NK-92 (cell line): Measurements from ENCODE around the gene WHAMM.
"Not testable (repeated sequence)": the region's sequence is repeated elsewhere in the genome, so short reads cannot be mapped to it uniquely, and the experiment has no call there.

Experiments used
- DNase-seq: peaks from one replicate; lab custom pipeline; 2025; ENCODE audit not compliant: unreplicated experiment; lab: John Stamatoyannopoulos, UW

Gene WHAMM

GRCh38 chr15:82809308-82810060 lies at the start of gene WHAMM:
Gene WHAMM, plus strand, starts transcription at chr15:82809628. Its CDS starts 99 bp downstream, at chr15:82809727.
- peak; percentile 78 for DNase-seq

- no peak for DNase-seq
These were observed 45.9 kb upstream of the WHAMM start for GRCh38 chr15:82763361-82764116.

- no peak for DNase-seq
These were observed 45.3 kb upstream of the WHAMM start for GRCh38 chr15:82764117-82764490.

DNA sequence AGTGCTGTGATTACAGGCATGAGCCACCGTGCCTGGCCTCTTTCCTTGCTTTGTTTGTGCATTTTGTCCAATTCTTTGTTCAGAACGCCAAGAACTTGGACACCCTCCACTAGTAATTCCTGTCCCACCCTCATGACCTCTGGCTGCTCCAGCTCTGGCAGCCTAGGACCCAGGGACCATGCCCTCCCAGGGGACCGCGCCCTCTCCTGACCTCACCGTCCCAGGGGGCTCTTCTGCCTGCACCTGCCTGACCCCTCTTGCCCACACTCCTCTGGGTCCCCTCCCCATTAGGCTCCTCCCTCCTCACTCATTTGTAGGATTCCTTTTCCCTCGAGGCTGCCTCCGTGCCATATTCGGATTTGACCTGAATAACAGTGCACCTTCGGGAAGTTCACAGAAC lies 44.7 kb upstream of the WHAMM start:
- no peak for DNase-seq

DNA sequence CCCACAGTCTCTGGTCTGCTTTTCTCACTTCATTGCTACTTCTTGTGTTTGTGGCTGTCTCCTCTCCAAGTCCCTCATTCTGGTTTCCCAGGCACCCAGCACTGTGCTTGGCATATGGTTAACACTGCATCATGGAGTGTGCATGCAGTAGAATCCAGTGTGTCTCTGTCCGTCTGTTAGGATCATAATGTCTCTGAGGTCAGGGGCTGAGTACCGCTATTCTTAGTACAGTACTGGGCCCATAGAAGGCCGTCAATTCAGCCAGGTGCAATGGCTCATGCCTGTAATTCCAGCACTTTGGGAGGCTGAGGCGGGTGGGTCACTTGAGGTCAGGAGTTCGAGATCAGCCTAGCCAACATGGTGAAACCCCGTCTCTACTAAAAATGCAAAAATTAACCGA lies 43.2 kb upstream of the WHAMM start:
- DNase-seq: not testable (repeated sequence)

- DNase-seq: no peak
These were observed 42.1 kb upstream of the WHAMM start for GRCh38 chr15:82767163-82767829.

- DNase-seq: no peak
These were observed 40.9 kb upstream of the WHAMM start for GRCh38 chr15:82768414-82769054.

DNA sequence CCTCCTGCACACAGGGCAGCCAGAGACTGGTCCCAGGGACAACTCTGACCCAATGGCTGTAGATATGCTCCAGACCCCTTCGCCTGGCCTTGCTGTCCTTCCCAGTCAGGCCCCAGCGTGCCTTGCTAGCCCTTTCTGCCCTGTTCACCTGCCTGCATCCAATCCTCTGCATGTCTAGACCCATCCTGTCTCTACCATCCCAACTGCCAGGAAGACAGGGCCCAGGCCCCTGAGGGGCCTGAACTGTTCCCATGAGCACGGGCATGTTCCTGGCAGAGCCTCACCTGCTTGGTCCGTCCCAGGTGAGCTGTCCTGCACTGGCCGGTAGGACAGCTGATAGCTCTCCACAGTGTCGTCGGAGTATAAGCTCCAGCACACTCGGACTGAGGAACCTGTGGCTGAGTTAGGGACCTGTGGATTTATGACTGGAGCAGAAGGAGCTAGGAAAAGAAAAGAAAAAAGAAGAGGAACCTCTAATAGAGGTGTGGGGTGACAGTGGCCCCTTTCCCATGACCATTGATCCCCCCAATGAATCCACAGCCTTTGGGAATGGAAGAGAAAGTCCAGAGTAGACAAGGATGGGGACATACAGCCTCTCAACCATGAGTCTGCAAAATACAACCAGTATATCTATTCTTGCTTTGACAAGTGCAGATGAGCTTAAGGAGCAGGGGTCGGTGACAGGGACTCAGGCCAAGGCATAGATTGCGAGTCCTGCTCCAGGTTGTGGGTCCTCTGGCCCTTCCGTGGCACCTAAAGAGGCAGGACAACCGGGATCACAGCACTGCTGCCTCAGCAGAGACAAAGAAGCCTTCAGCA lies 37.4 kb upstream of the WHAMM start:
- DNase-seq: no peak

- DNase-seq: no peak
These were observed 34.9 kb upstream of the WHAMM start for GRCh38 chr15:82774496-82774895.

GRCh38 chr15:82778755-82779154 lies 30.7 kb upstream of the WHAMM start:
- DNase-seq: no peak

- DNase-seq: no peak
These were observed 28.1 kb upstream of the WHAMM start for GRCh38 chr15:82781349-82781748.

DNA sequence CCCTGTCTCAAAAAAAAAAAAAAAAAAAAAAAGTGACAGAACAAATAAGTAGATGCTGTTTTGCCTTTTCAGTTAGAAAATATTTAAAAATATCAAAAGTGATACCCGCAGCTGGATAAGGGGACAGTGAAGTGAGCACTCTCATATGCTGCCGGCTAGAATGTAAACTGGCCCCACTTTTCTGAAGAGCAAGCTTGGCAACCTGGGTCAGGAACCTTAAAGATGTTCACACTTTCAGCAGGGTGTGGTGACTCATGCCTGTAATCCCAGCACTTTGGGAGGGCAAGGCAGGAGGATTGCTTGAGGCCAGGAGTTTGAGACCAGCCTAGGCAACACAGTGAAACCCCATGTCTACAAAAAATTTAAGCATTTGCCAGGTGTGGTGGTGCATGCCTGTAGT lies 20.9 kb upstream of the WHAMM start:
- DNase-seq: no peak

DNA sequence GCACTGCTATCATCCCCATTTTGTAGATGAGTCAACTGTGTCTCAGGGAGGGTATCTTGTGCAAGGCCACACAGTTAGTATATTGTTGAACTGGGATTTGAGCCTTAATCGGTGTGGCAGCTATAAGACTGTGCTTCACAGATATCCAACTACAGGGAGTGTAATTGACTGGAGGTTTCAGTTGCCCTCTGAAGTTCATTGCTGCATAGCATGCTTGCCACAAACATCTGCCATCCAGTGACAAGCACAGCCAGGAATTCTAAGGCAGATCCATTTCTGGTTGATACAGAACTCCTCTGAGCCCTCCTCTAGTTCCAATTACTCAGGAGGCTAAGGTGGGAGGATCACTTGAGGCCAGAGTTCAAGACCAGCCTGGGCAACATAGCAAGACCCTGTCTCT lies 19.9 kb upstream of the WHAMM start:
- no peak for DNase-seq

GRCh38 chr15:82790321-82790720 lies 19.1 kb upstream of the WHAMM start:
- DNase-seq: no peak

GRCh38 chr15:82792068-82792467 lies 17.4 kb upstream of the WHAMM start:
- DNase-seq: no peak

- no peak for DNase-seq
These were observed 15.7 kb upstream of the WHAMM start for GRCh38 chr15:82793737-82794136.

DNA sequence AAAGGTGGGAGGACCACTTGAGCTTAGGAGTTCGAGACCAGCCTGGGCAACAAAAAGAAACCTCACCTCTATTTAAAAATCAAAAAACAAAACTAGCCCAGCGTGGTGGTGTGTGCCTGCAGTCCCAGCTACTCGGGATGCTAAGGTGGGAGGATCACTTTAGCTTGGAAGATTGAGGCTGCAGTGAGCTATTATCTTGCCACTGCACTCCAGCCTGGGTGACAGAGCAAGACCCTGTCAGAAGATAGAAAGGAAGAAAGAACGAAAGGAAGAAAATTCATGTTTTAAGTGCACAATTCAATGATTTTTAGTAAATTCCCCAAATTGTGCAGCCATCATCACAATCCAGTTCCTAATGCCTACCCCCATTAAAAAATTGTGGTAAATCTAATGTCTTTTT lies 11.3 kb upstream of the WHAMM start:
- no peak for DNase-seq

DNA sequence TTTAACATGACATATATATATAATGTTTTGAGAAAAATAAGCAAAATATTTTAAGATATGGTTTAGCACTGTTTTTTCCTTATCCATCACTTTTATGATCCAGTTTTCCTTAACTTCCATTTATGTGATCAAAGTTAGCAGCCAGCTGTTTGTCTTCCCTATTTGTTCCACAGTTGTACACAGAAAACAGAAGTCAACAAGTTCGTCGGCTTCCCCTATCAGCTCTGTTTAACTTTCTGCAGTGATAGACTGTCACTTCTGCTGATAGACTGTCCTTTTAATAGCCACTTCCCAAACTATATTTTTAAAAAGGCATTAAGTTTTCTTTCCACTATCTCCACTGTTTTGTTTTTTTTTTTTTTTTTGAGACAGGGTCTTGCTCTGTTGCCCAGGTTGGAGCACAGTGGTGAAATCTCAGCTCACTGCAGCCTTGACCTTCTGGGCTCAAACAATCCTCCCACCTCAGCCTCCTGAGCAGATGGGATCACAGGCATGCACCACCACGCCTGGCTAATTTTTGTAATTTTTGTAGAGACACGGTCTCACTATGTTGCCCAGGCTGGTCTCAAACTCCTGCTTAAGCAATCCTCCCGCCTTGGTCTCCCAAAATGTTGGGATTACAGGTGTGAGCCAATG lies 10.8 kb upstream of the WHAMM start:
- DNase-seq: no peak

DNA sequence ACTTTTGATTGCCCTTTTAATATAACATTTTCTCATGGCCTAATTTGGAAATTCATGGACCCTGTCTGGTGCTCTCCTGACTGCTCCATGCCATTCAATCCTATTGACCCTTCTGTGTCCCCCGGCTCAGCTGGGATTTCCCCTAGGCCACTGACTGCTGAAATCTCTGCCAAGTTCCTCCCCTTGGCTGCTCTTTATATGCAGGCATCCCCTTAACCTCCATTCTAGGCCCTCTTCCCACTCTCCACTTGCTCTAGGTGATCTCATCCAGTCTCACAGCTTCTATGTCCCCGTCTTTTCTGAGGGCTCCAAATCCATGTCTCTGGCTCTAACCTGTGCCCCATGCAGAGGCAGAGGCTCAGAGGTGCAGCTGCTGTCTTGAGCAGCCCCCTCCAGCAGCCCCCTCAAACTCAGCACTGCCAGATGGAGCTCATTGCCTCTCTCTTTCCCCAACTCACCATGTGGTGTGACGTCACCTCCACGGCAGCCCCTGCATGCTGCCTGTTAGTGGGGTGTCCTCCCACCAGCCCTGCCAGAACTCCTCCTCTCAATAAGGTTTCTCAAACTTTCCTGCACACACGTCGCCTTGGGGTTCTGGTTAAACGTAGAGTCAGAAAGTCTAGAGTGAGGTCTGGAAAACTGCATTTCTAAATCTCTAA lies 10.1 kb upstream of the WHAMM start:
- no peak for DNase-seq

DNA sequence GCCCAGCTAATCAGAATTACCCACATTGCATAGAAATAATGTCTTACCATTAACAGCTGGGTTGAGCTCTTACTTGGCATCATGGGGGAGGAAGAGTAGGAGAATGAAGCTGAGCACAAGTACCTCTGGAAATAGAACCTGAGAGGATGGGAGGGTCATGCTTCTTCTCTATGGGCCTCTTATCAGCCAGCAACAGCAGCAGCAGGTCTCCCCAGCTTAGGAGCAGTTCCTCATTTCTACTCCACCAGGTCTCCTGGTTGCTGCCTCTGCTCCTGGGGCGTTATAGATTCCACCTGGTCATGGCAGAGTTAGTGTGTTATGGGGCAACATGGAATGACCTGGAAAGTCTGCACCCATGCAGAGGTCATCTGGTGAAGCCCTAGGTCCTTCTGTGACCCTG lies 6.9 kb upstream of the WHAMM start:
- DNase-seq: no peak
